Astrocyte (in vitro differentiated cells and primary cell): ENCODE data around the gene GVQW3. TPM values are rescaled to one million over a fixed set of nuclear protein-coding genes. Genes with fewer than 3 reads are reported as not detected.
A peak's percentile ranks its signal among the peaks of the same experiment; 100 is the strongest.

Experiments used
- DNase-seq: peaks from one replicate; pipeline ENCODE4 v3.0.0-alpha.2; 2010; ENCODE audit warnings: low read depth
- FAIRE-seq: peaks from 2 replicates; lab custom pipeline; 2011; peaks lifted over from hg19 to GRCh38; lab: Jason Lieb, UNC
- H2AFZ ChIP-seq: 2 replicates; pipeline ENCODE4 v1.6.0; 2012; ENCODE audit warnings: low read depth, low read length, inconsistent platforms
- H3K27ac ChIP-seq: 2 replicates; pipeline ENCODE4 v1.5.1; 2011; ENCODE audit warnings: low read depth, low read length, inconsistent platforms
- H3K27me3 ChIP-seq: 2 replicates; pipeline ENCODE4 v1.6.0; 2011; ENCODE audit warnings: low read length, inconsistent platforms; ENCODE audit not compliant: insufficient read depth
- H3K36me3 ChIP-seq: 2 replicates; pipeline ENCODE4 v1.5.1; 2011; ENCODE audit warnings: low read length, inconsistent platforms; ENCODE audit not compliant: insufficient read depth
- H3K4me1 ChIP-seq: 2 replicates; pipeline ENCODE4 v1.5.1; 2011; ENCODE audit warnings: low read length, inconsistent platforms; ENCODE audit not compliant: insufficient read depth
- H3K4me2 ChIP-seq: 2 replicates; pipeline ENCODE4 v1.6.0; 2012; ENCODE audit warnings: low read length, inconsistent platforms
- H3K4me3 ChIP-seq: 2 replicates; pipeline ENCODE4 v1.5.1; 2011; ENCODE audit warnings: low read depth, mild to moderate bottlenecking, low read length, inconsistent platforms; ENCODE audit not compliant: insufficient read depth
- H3K79me2 ChIP-seq: 2 replicates; pipeline ENCODE4 v1.6.0; 2012; ENCODE audit warnings: mild to moderate bottlenecking, low read length, inconsistent platforms; ENCODE audit not compliant: insufficient read depth
- H3K9ac ChIP-seq: 2 replicates; pipeline ENCODE4 v1.6.0; 2012; ENCODE audit warnings: mild to moderate bottlenecking, low read length, inconsistent platforms
- H3K9me3 ChIP-seq: 2 replicates; pipeline ENCODE4 v1.5.1; 2012; ENCODE audit warnings: low read depth, mild to moderate bottlenecking, low read length, inconsistent platforms; ENCODE audit not compliant: insufficient read depth
- H4K20me1 ChIP-seq: 2 replicates; pipeline ENCODE4 v1.6.0; 2012; ENCODE audit warnings: low read length, inconsistent platforms; ENCODE audit not compliant: insufficient read depth
- H3K27ac Mint-ChIP-seq: one replicate; pipeline ENCODE4 v1.8.0; 2021; ENCODE audit warnings: mild to moderate bottlenecking, mixed read lengths; ENCODE audit not compliant: unreplicated experiment
- H3K27me3 Mint-ChIP-seq: one replicate; pipeline ENCODE4 v1.8.0; 2021; ENCODE audit warnings: low read depth, mixed read lengths; ENCODE audit not compliant: unreplicated experiment
- H3K36me3 Mint-ChIP-seq: one replicate; pipeline ENCODE4 v1.8.0; 2021; ENCODE audit warnings: low read depth, mixed read lengths; ENCODE audit not compliant: unreplicated experiment
- H3K4me1 Mint-ChIP-seq: one replicate; pipeline ENCODE4 v1.8.0; 2021; ENCODE audit warnings: low read depth, mixed read lengths; ENCODE audit not compliant: unreplicated experiment
- H3K4me3 Mint-ChIP-seq: one replicate; pipeline ENCODE4 v1.8.0; 2021; ENCODE audit warnings: mild to moderate bottlenecking, moderate library complexity, mixed read lengths; ENCODE audit not compliant: unreplicated experiment
- H3K9me3 Mint-ChIP-seq: one replicate; pipeline ENCODE4 v1.8.0; 2021; ENCODE audit warnings: mild to moderate bottlenecking, mixed read lengths; ENCODE audit not compliant: unreplicated experiment
- CTCF ChIP-seq: IDR thresholded peaks from 2 replicates; pipeline ENCODE4 v1.5.1; 2011; ENCODE audit warnings: low read depth, mild to moderate bottlenecking, inconsistent platforms, low read length, moderate library complexity; ENCODE audit not compliant: insufficient read depth
- EZH2 ChIP-seq: IDR thresholded peaks from 2 replicates; pipeline ENCODE4 v1.6.1; 2012; ENCODE audit warnings: mild to moderate bottlenecking, low read length, inconsistent platforms; ENCODE audit not compliant: insufficient read depth
- total RNA-seq: library from RNA; stranded (reverse); gene quantifications from 2 replicates; pipeline ENCODE4 v1.2.1, GENCODE V29; 2021

The GVQW3 gene
- total RNA-seq, 1 donor from 2014 or later = 2.0 TPM

DNA sequence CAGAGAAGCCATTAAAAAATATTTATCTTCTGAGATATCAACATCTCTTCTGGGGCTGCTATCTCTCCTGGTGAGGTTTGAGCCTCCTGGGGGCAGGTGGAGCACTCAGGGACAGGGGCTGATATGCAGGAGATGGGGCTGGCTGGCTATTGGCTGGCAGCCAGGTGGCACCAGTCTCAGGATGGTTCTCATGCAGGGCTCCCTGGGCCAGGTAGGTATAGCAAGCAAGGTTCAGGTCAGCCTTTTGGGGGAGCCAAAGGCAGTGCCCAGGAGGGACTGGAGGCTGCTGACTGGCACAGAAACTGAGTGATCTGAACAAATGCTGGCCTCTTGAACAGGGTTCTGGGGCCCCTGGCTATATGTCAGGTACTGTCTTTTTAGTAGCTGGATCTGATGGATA is 34.0 kb downstream of the GVQW3 start:
- H3K9me3 ChIP-seq = no peaks in the 10 kb centered on the region
- Mint-ChIP-seq H3K36me3 (no peaks in the 10 kb centered on the region), H3K27me3 (peaks cover 15% of the 10 kb centered on the region), H3K9me3 (peaks cover 8% of the 10 kb centered on the region), H3K4me3 (no peak overlapping the region), H3K4me1 (no peaks in the 10 kb centered on the region), H3K27ac (no peak overlapping the region)
- no peaks in the 10 kb centered on the region for H4K20me1 ChIP-seq
- H3K4me3 ChIP-seq = no peak overlapping the region
- no peak for DNase-seq
- H3K36me3 ChIP-seq = no peaks in the 10 kb centered on the region
- no peak overlapping the region for H3K4me2 ChIP-seq
- no peaks in the 10 kb centered on the region for H3K79me2 ChIP-seq
- no peak overlapping the region for H3K9ac ChIP-seq
- no peak overlapping the region for H2AFZ ChIP-seq
- peaks cover 13% of the 10 kb centered on the region for H3K27me3 ChIP-seq
- no peak overlapping the region for H3K27ac ChIP-seq
- FAIRE-seq = no peak
- TF ChIP-seq EZH2 (no peak), CTCF (no peak)
- no peaks in the 10 kb centered on the region for H3K4me1 ChIP-seq

- Mint-ChIP-seq H3K27ac (no peak overlapping the region), H3K36me3 (no peaks in the 10 kb centered on the region), H3K4me1 (no peaks in the 10 kb centered on the region), H3K4me3 (no peak overlapping the region), H3K27me3 (peaks cover 4% of the 10 kb centered on the region), H3K9me3 (peaks cover 3% of the 10 kb centered on the region)
- no peak overlapping the region for H2AFZ ChIP-seq
- no peak for FAIRE-seq
- no peak overlapping the region for H3K27ac ChIP-seq
- H3K36me3 ChIP-seq = no peaks in the 10 kb centered on the region
- H4K20me1 ChIP-seq = no peaks in the 10 kb centered on the region
- TF ChIP-seq CTCF (peak; percentile 8), EZH2 (no peak)
- no peak overlapping the region for H3K4me3 ChIP-seq
- no peaks in the 10 kb centered on the region for H3K9me3 ChIP-seq
- no peak for DNase-seq
- no peaks in the 10 kb centered on the region for H3K79me2 ChIP-seq
- H3K9ac ChIP-seq = no peak overlapping the region
- H3K4me1 ChIP-seq = no peaks in the 10 kb centered on the region
- no peak overlapping the region for H3K4me2 ChIP-seq
- peaks cover 7% of the 10 kb centered on the region for H3K27me3 ChIP-seq
These were observed 38.8 kb downstream of the GVQW3 start for GRCh38 chr11:76419896-76420295.

GRCh38 chr11:76424379-76424778 is 43.3 kb downstream of the GVQW3 start:
- Histone ChIP-seq H3K9ac (no peak overlapping the region), H3K27ac (no peak overlapping the region), H3K9me3 (no peaks in the 10 kb centered on the region), H3K36me3 (no peaks in the 10 kb centered on the region), H3K79me2 (no peaks in the 10 kb centered on the region), H2AFZ (no peak overlapping the region), H3K4me1 (no peaks in the 10 kb centered on the region), H4K20me1 (no peaks in the 10 kb centered on the region), H3K4me3 (no peak overlapping the region), H3K4me2 (no peak overlapping the region), H3K27me3 (peaks cover 4% of the 10 kb centered on the region)
- H3K4me3 Mint-ChIP-seq = no peak overlapping the region
- TF ChIP-seq CTCF (no peak), EZH2 (no peak)
- no peak for FAIRE-seq
- DNase-seq = no peak
- H3K9me3 Mint-ChIP-seq = no peaks in the 10 kb centered on the region
- H3K4me1 Mint-ChIP-seq = no peaks in the 10 kb centered on the region
- H3K27ac Mint-ChIP-seq = no peak overlapping the region
- H3K27me3 Mint-ChIP-seq = peaks cover 13% of the 10 kb centered on the region
- H3K36me3 Mint-ChIP-seq = no peaks in the 10 kb centered on the region
